RPMI7951 (cell line): Measurements from ENCODE around the gene ORAI3. TPM values are rescaled to one million over a fixed set of nuclear protein-coding genes. Genes with fewer than 3 reads are reported as not detected.

ENCODE experiments used
- DNase-seq: peaks from one replicate; pipeline ENCODE4 v3.0.0-alpha.2; 2012; ENCODE audit warnings: low read depth
- total RNA-seq: library from RNA; depleted of rRNA; stranded (reverse); fragments of >200 nt; shearing (Covaris generic); gene quantifications from 2 replicates; pipeline ENCODE4 v1.2.3, GENCODE V29; 2014; rRNA removed

ORAI3 gene
- 28.5 and 41.6 TPM in 2 replicates for total RNA-seq

- DNase-seq = peak; percentile 67
These were observed at the start of gene ORAI3 for GRCh38 chr16:30948667-30949649. Gene ORAI3 (plus strand): TSS chr16:30949068. CDS start chr16:30949290, 222 bp downstream.

GRCh38 chr16:30899794-30900193, 49.1 kb upstream of the ORAI3 start:
- no peak for DNase-seq

DNA sequence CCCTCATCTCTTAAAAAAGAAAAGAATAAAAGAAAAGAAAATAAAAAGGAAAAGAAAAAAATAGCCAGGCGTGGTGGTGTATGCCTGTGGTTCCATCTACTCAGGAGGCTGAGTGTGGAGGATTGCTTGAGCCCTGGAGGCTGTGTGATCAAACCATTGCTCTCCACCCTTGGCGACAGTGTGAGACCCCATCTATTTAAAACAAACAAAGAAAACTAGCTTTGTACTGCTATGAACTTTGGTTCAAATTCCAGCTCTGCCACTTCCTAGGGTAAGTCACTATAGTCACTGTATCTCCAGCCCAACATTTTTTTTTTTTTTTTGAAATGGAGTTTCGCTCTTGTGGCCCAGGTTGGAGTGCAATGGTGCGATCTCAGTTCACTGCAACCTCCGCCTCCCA, 48.3 kb upstream of the ORAI3 start:
- DNase-seq = no peak

- no peak for DNase-seq
These were observed 47.5 kb upstream of the ORAI3 start for GRCh38 chr16:30901201-30902028.

- peak; percentile 63 for DNase-seq
These were observed 46.6 kb upstream of the ORAI3 start for GRCh38 chr16:30902029-30902972.

DNA sequence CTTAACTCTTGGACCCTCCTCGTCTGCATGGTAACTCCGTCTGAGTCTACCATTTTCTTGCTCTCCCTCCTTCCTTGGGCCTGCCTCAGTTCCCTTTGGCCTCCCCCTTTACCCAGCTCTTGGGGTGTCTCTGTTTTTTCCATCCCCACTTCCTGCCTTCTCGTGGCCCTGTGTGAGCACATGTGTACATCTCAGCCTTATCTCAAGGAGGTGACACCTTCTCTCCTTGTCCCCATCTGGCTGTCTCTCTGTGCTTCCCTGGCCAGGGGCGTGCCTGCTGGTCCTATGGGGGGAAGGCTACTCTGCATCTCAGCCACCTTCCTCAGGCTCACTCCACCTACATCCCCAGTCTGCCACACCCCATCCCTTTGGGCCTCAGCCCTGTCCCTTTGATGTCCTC, 45.9 kb upstream of the ORAI3 start:
- no peak for DNase-seq

GRCh38 chr16:30903596-30903995, 45.3 kb upstream of the ORAI3 start:
- peak; percentile 35 for DNase-seq

- no peak for DNase-seq
These were observed 44.6 kb upstream of the ORAI3 start for GRCh38 chr16:30904114-30904780.

GRCh38 chr16:30907064-30907463, 41.8 kb upstream of the ORAI3 start:
- no peak for DNase-seq

- no peak for DNase-seq
These were observed 38.3 kb upstream of the ORAI3 start for GRCh38 chr16:30910427-30911029.

- DNase-seq = no peak
These were observed 36.0 kb upstream of the ORAI3 start for GRCh38 chr16:30912794-30913412.

- DNase-seq = no peak
These were observed 34.0 kb upstream of the ORAI3 start for GRCh38 chr16:30914830-30915229.

- no peak for DNase-seq
These were observed 30.3 kb upstream of the ORAI3 start for GRCh38 chr16:30918614-30919013.

- DNase-seq = no peak
These were observed 28.0 kb upstream of the ORAI3 start for GRCh38 chr16:30920891-30921290.

- no peak for DNase-seq
These were observed 27.5 kb upstream of the ORAI3 start for GRCh38 chr16:30921459-30921747.

DNA sequence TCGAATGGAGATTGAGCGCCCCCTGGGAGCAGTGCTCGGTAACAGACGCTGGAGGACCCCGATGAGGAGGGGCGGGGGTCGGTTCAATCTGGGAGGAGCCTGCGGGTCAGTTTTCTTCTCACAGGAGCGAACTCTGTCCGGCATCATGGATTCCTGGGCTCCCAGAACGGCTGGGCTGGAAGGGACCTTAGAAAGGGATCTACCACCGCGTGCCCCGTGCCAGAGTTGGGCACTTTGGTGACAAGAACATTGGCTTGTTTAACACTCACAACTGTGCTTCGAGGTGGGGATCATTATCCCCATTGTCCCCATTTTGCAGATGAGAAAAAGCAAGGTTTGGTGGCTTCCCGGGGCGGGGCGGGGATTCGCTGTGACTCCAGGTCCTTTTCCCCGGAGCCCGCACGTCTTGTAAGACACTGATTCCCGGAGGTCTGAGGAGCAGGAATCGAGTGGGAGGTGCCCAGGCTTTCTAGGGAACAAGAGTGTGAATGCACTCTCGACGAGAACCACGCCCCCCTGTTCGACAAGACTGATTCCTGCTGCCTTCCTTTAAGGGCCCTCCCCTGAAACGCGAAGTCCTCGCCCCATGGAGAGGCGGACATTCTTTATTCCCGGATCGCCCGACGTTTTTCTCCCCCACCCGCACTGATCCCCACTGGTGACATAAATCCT, 27.0 kb upstream of the ORAI3 start:
- peak; percentile 79 for DNase-seq

GRCh38 chr16:30922420-30922959, 26.4 kb upstream of the ORAI3 start:
- peak; percentile 98 for DNase-seq

GRCh38 chr16:30922960-30923535, 25.8 kb upstream of the ORAI3 start:
- DNase-seq = peak; percentile 99

DNA sequence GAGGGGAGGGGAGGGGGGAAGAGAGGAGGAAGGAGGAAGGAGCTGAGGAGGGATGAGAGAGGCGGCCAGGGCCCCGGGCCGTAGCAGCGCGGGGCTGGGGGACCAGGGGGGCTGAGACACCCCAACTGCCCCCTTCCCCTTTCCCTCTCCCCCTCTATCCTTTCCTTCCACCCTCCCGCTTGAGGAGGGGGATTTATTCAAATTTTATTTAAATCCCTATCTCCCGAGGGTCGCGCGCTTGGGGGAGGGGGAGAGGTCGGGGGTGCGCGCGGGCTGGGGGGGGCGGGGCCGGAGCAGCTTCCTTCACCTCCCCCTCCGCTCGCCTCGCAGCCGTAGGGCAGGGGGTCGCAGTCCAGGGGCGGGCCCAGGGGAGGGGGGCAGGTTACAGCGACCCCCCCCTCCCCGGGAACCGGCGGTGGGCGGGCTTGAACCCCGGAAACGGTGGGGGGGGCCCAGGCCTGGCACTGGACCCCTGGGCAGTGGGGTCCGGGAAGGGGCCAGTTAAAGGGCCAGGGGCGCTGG, 25.3 kb upstream of the ORAI3 start, which contains the start of gene FBXL19:
Gene FBXL19, plus strand, starts transcription at position 19 of the 522 bp plus-strand sequence. CDS start 2,183 bp downstream, outside the sequence.
- no peak for DNase-seq
